Activated naive CD4-positive, alpha-beta T cell treated with anti-CD3 and anti-CD28 coated beads, Interleukin-2, amount 50 U/mL, for 72 hours (primary cell): ENCODE results near the gene PCTP. TPM values are rescaled to one million over a fixed set of nuclear protein-coding genes. Genes with fewer than 3 reads are reported as not detected.

Source experiments
- ATAC-seq, 2 donors: fragments of 150-1000 bp; cut with Tn5 transposase; 2 replicates each; pipeline ENCODE4 v1.10.0; 2021; ENCODE audit warnings: mild to moderate bottlenecking in 2 of 2, moderate library complexity in 2 of 2
- DNase-seq, 2 donors: peaks; one replicate each; pipeline ENCODE4 v3.0.0; 2021 to 2022; ENCODE audit warnings: low spot score in 2 of 2
- H3K27ac Mint-ChIP-seq, 2 donors: one replicate each; pipeline ENCODE4 v1.8.0; 2022; ENCODE audit warnings: mild to moderate bottlenecking in 2 of 2, mixed read lengths in 2 of 2
- H3K36me3 Mint-ChIP-seq, 2 donors: one replicate each; pipeline ENCODE4 v1.8.0; 2022; ENCODE audit warnings: mixed read lengths in 2 of 2
- H3K9me3 Mint-ChIP-seq, 2 donors: one replicate each; pipeline ENCODE4 v1.8.0; 2022; ENCODE audit warnings: mixed read lengths in 2 of 2
- total RNA-seq, 2 donors: library from RNA; stranded (reverse); gene quantifications; one replicate each; pipeline ENCODE4 v1.2.3, GENCODE V29; 2022

The PCTP gene
- total RNA-seq: 10 to 100 TPM; 11.0 to 11.5 TPM

- DNase-seq (peak; percentile 90 to 91), ATAC-seq (peak; percentile 99)
- Mint-ChIP-seq H3K9me3 (no peaks in the 10 kb centered on the region), H3K36me3 (peaks cover 4 to 9% of the 10 kb centered on the region in 2 donors), H3K27ac (peak within 1 kb of the TSS in 1 of 2 donors; percentile 83)
Measured at GRCh38 chr17:55750750-55751657, at the start of gene PCTP. Gene PCTP, plus strand, starts transcription at chr17:55751051. Its CDS starts 53 bp downstream, at chr17:55751104.

GRCh38 chr17:55702150-55702549 is 48.7 kb upstream of the PCTP start:
- no peak overlapping the region for H3K27ac Mint-ChIP-seq
- no peak for ATAC-seq
- peaks cover 4 to 12% of the 10 kb centered on the region in 2 donors for H3K9me3 Mint-ChIP-seq
- peaks cover 5 to 15% of the 10 kb centered on the region in 2 donors for H3K36me3 Mint-ChIP-seq
- DNase-seq: no peak

- H3K36me3 Mint-ChIP-seq: peaks cover 5 to 15% of the 10 kb centered on the region in 2 donors
- ATAC-seq (no peak), DNase-seq (no peak)
- H3K27ac Mint-ChIP-seq: no peak overlapping the region
- H3K9me3 Mint-ChIP-seq: peaks cover 4 to 12% of the 10 kb centered on the region in 2 donors
Measured at GRCh38 chr17:55704401-55704800, 46.5 kb upstream of the PCTP start.

- H3K9me3 Mint-ChIP-seq: peaks cover 3 to 11% of the 10 kb centered on the region in 2 donors
- no peak overlapping the region for H3K27ac Mint-ChIP-seq
- H3K36me3 Mint-ChIP-seq: peaks cover 4 to 15% of the 10 kb centered on the region in 2 donors
- no peak for ATAC-seq
- no peak for DNase-seq
Measured at GRCh38 chr17:55705847-55706246, 45.0 kb upstream of the PCTP start.

GRCh38 chr17:55706808-55707773 is 43.8 kb upstream of the PCTP start:
- H3K9me3 Mint-ChIP-seq: no peaks in the 10 kb centered on the region
- ATAC-seq: no peak
- peaks cover 0 to 3% of the 10 kb centered on the region in 2 donors for H3K36me3 Mint-ChIP-seq
- DNase-seq: no peak
- no peak overlapping the region for H3K27ac Mint-ChIP-seq

- DNase-seq: no peak
Measured at GRCh38 chr17:55708175-55708974, 42.5 kb upstream of the PCTP start.

GRCh38 chr17:55709440-55709839 is 41.4 kb upstream of the PCTP start:
- ATAC-seq (no peak), DNase-seq (no peak)
- no peak overlapping the region for H3K27ac Mint-ChIP-seq
- H3K36me3 Mint-ChIP-seq: no peaks in the 10 kb centered on the region
- H3K9me3 Mint-ChIP-seq: no peaks in the 10 kb centered on the region

More at GRCh38 chr17:55708175-55708974, 42.5 kb upstream of the PCTP start:
- no peak for ATAC-seq
- Mint-ChIP-seq H3K9me3 (no peaks in the 10 kb centered on the region), H3K27ac (no peak overlapping the region), H3K36me3 (no peaks in the 10 kb centered on the region)

- H3K36me3 Mint-ChIP-seq: no peaks in the 10 kb centered on the region
- no peaks in the 10 kb centered on the region for H3K9me3 Mint-ChIP-seq
- no peak for DNase-seq
- H3K27ac Mint-ChIP-seq: no peak overlapping the region
- ATAC-seq: no peak
Measured at GRCh38 chr17:55709984-55710383, 40.9 kb upstream of the PCTP start.

GRCh38 chr17:55710410-55710809 is 40.4 kb upstream of the PCTP start:
- DNase-seq (no peak), ATAC-seq (no peak)
- no peak overlapping the region for H3K27ac Mint-ChIP-seq
- no peaks in the 10 kb centered on the region for H3K9me3 Mint-ChIP-seq
- H3K36me3 Mint-ChIP-seq: no peaks in the 10 kb centered on the region

- no peak for DNase-seq
- peak overlapping the region in 1 of 2 donors; percentile 25 for H3K27ac Mint-ChIP-seq
- H3K9me3 Mint-ChIP-seq: no peaks in the 10 kb centered on the region
- no peak for ATAC-seq
- H3K36me3 Mint-ChIP-seq: no peaks in the 10 kb centered on the region
Measured at GRCh38 chr17:55710829-55711496, 39.9 kb upstream of the PCTP start.

- DNase-seq (no peak), ATAC-seq (no peak)
- H3K9me3 Mint-ChIP-seq: no peaks in the 10 kb centered on the region
- no peaks in the 10 kb centered on the region for H3K36me3 Mint-ChIP-seq
- H3K27ac Mint-ChIP-seq: no peak overlapping the region
Measured at GRCh38 chr17:55717432-55717831, 33.4 kb upstream of the PCTP start.

GRCh38 chr17:55717898-55718735 is 32.7 kb upstream of the PCTP start:
- ATAC-seq (peak in 1 of 2 donors; percentile 49), DNase-seq (peak in 1 of 2 donors; percentile 73)
- no peak overlapping the region for H3K27ac Mint-ChIP-seq
- no peaks in the 10 kb centered on the region for H3K9me3 Mint-ChIP-seq
- H3K36me3 Mint-ChIP-seq: no peaks in the 10 kb centered on the region

- ATAC-seq (no peak), DNase-seq (no peak)
- H3K36me3 Mint-ChIP-seq: no peaks in the 10 kb centered on the region
- H3K9me3 Mint-ChIP-seq: no peaks in the 10 kb centered on the region
- no peak overlapping the region for H3K27ac Mint-ChIP-seq
Measured at GRCh38 chr17:55720919-55721836, 29.7 kb upstream of the PCTP start.
